Measurements from ENCODE around the gene UBE2J1.

UBE2J1 gene

DNA sequence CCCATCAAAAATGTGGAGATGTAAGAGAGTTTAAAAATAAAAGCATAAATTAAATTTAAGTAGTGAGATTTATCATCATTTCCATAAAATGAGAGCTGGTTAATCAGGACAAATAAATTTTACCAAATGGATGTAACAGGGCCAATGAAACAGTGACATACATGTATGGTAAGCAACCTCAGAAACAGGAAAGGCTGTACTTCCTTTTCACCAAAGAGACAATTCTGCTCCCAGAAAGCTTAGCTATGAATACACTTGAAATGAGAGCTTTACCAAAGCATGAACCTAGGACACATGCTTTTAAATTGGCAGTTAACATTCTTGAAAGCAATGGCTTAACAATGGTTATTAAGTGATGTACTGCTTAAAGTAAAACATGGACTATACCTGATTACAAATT is 12.1 kb upstream of the UBE2J1 start:
- DNase-seq (ENCODE audit: low read depth), result no peak

DNA sequence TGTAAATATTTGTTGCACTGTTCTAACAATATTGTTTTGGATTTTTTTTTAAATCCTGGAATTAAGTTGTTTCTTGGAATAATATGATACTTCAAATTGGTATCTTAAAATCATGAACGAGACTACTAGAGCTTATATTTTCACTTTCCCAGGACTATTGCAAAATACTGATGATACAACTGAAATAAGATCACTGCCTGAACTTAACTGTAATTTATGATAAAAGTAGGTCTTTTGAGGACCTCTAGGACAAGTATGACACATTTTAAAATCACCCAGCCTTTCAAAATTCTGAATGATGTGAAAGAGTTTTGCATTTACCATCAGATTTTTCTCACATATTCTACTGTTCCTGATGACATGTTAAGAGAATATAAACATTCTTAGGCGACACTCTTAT is 8.6 kb upstream of the UBE2J1 start:
- DNase-seq (ENCODE audit: low read depth), result no peak

DNA sequence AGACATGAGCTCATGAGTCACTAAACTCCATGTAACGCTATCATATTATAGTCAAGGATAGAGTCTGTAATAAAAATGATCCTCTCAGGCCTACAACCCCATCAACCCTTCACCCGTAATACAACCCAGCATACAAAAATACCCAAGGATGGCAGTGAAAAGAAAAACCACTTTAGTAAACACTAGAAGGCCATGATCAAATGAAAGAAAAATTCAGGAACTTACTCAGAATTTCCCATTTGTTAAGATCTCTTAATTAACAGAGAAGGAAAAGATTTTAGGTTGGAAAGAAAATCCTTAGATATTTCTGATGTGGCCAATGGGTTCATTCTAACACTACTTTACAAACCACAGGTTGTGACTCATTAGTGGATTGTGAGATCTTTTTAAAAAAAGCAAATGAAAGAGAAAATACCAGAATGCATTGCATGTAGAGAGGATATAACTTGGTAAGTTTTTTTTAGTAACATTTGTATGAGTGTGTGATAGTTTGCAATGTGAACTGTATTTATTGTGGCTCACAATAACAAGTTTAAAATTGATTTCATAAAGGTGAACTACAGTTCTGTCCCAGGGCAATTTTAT is 8.0 kb upstream of the UBE2J1 start:
- no peak for DNase-seq (ENCODE audit: low read depth)

DNA sequence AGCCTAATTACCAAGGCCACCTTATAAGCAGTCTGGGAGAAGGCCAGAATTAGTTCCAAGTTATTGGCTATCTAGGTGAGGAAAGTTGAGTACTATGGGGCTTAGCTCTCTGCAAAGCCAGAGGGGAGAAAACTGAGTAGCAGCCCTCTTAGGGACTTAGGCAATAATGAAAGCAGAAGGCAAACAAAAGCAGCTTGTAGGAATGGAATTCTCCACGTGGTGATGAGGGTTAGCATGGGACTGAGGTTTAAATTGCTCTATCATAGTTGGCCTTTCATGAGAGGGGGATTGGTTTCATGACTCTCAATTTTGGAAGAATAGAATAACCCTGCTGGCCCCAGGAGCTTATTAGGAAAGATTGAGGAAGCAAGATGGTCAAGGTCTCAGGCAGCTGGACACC is 7.0 kb upstream of the UBE2J1 start:
- no peak for DNase-seq (ENCODE audit: low read depth)

DNA sequence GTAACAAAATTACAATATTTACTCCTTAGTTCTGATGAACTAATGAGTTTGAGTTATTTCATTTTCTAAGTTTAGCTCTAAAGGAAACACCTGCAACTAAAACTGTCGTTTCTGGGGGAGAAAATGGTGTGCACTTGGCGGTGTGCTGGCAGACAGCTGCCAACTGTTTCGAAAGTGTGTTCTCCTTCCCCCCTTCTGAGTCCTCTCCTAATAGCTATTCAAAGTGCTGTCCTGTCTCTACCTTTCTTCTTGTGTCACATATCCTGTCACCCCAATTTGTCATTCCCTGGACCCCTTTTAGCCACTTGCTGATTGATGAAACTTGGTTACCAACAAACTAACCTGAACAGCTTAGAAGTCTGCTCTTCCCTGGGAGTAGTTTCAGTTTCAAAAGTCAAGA is 4.9 kb upstream of the UBE2J1 start:
- DNase-seq (ENCODE audit: low read depth), result no peak

DNA sequence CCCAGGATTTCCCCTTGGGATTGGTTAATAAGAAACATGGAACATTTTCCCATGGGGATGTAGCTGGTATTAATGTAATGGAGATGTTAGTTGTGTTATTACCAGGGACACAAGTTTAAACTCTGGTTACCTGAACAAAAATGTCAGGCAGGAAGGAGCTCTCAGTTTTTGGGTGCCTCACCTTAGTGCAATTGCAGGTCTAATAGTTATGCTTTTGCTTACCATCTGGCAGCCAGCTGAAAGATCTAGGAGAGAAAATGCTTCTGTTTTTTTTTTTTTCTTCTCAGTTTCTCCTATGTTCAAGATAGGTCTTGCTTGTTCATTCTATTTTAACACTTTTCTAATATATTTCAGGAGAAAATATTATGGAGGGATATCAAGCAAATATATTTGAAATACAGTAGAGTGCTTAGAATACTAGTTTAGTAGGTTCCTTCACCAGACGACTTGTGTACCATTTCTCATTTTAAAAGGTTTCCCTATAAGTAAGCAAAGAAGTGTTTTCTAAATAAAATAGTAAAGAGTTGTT is 4.2 kb upstream of the UBE2J1 start:
- DNase-seq (ENCODE audit: low read depth), result no peak

DNA sequence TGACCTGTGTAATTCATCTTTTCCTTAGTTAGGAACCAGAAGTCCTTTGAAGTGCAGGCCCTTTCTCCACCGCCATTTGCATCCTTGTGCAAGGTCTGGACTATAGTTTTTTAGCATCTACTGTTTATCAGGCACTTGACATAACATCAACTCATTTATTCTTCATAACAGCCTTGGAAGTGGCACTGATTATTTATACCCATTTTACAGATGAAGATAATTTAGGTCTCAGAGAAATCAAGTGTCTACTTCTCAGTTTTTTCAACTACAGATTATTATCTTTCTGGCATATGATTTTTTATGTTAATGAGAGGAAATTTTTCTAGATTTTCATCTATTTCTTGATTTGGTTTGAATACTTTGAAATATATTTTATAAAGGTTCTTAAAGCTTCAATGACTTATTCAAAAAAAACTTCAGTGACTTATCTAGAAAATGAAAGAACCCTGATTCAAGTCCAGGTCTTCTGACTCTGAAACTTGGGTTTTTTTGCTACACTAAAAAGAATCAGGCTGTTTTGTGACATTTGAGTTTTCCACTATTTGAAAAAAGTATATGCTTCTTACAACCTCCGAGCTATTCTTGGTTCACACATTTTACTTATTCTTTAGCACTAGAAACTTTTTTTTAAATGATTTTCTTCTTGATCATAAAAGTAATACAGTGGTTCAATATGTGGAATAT is 3.1 kb upstream of the UBE2J1 start:
- no peak for DNase-seq (ENCODE audit: low read depth)

DNA sequence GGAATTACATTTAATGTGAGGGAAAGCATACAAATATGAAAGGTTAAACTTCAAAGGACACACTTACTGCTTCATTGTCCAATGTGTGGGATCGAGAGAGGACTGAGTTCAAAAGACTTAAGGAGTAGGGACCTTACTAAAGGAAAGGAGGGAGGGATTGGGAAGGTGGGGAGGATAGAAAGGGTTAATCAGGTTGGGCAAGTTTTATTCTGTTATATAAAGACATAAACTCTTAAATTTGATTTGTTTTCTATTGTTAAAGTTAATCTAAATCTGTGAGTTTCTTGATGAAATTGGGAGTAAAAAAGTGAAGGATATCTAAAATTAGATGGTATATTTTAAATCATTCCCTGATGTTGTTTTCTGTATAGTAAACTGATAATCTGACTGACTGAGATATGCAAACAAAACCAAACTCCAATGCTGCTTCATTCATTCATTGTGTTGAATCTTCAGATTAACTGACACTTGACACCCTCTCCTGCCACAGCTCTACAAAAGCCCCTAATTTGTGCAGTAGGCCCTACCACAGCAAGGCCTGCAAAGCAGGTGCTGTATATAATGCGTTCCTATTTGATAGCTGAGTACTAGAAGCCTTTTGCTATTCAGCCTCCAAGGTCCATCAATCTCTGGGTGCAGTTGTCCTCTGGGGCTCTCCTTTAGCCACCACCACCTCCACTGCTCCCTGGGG is 1.3 kb upstream of the UBE2J1 start:
- no peak for DNase-seq (ENCODE audit: low read depth)

DNA sequence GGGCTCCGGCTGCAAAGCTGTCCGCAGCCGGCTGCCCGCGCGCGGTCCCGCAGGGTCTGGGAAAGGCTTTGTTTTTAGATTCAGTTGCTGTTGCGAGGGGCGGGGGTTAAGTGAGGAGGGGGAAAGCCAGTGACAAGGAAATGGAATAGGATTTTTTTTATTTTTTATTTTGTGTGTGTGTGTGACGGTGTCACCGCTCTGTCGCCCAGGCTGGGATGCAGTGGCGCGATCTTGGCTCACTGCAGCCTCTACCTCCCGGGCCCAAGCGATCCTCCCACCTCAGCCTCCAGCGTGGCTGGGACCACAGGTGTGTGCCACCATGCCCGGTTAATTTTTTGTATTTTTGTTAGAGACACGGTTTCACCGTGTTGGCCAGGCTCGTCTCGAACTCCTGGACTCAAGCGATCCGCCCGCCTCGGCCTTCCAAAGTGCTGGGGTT is 615 bp upstream of the UBE2J1 start:
- DNase-seq (ENCODE audit: low read depth), result no peak

DNA sequence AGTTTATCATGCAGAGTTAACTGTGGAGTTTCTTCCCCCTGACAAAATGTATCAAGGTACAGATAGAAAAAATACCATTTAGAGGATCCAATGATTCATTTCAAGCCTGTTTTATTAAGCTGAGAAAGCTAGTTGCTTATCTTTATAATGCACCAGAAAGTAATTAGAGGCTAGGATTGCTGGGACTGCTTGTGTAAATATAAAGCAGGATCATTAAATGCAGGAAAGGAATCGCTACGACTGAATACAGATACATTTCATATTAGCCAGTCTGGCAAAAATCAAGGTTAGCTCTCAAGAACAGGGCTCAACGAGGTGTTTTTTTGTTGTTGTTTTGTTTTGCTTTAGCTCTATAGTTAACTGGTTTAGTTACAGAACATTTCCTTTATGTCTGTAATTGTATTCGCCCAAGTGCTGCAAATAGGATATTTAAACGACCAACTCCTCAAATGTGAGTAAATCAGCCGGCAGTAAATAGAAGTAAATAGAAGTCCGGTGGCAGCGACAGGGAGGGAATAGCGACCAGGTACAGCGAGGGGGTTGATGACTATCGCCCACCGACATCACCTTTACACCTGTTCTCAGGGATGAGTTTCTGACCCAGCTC is 748 bp downstream of the UBE2J1 start:
- no peak for DNase-seq (ENCODE audit: low read depth)

DNA sequence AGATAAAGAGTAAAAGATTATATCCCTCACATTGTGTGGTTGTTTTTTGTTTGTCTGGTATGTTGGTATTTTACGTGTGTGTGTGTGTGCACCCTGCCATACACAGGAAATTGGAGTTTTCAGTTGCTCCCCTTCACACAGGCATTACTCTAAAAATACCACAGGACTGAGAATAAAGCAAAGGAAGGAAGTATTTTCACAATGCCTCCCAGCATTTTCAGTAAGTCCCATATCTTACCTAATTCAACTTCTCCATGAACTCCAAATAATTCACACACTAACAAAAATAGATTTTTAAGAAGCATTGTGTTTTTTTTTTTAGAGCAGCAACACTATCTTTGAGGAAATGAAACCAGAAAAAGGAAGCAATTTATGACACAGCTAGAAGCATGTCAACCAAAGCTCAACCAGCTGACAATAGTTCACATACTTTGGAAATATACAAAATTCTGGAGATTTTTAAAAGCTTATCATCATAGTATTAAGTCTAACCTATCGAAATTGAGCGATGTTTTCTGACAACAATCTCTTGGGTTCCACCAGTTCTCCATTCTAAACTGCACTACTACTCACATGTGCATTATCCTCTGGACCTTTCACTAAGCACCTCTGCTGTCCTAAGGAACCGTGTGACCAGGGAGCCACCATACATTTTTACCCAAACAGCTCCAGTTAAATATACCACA is 2.1 kb downstream of the UBE2J1 start:
- DNase-seq (ENCODE audit: low read depth), result no peak

DNA sequence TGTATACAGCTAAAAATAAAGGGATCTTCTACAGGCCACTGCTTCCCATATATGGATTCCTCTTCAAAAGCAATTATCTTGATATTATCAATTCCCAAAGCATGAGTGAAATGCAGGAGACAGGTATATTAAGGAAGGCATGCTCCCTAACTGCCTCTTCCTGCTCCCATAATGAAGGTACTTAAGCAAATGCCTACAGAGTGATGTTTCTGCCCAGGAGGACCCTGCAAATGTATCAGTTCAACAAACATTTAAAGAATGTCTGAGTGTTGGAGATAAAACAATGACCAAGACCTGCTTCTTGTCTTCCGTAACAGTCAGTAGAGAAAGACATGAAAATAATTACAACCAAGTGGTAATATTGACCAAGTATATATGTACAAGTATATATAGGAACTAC is 4.2 kb downstream of the UBE2J1 start:
- DNase-seq (ENCODE audit: low read depth), result no peak

DNA sequence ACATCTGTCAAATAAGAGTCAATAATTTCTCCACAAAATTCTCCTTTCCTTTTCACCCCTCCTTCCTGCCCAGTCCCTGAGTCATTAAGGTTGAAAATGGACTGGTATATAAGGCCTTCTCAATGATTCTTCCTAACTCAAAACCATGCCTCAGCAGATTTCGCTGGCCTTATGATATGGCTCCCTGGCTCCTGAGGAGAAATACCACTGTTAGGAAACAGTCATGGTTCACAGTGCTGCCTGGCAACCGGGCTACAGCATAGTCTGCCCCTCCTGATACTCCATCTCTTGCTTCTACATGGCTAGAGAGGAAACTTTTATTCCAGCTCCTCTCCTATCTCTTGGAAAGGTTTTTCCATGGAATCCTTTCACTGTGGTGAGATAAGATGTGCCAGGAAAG is 4.7 kb downstream of the UBE2J1 start:
- DNase-seq (ENCODE audit: low read depth), result no peak

DNA sequence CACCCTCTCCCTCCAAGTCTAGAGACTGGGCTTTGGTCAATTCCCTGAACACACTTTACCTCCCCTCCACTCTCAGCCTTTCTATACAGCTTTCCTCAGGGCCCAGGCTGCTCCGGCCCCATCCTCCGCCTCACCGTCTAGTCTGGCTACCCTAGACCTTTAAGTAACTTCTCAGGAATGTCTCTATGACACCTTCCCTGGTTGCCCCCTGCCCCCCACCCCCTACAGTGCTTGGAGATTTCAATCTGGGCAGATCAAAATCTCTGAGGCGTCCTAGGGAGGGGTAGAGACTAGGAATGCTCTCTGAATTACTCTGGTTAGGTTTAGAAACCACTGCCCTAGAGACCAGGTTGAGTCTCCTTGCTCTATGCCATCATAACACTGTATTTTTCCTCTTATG is 6.1 kb downstream of the UBE2J1 start:
- DNase-seq (ENCODE audit: low read depth), result no peak

DNA sequence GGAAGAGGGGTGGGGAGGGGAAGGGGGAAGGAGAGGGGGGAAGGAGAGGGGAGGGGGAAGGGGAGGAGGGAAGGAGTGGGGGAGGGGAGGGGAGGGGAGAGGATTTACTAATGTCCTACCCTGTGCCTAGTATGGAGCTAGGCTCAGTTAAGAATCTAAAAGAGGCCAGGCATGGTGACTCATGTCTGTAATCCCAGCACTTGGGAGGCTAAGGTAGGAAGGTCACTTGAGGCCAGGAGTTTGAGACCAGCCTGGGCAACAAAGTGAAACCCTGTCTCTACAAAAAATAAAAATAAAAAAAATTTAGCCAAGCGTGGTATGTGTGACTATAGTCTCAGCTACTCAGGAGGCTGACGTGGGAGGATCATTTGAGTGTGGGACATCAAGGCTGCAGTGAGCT is 13.0 kb downstream of the UBE2J1 start:
- DNase-seq (ENCODE audit: low read depth), result no peak

DNA sequence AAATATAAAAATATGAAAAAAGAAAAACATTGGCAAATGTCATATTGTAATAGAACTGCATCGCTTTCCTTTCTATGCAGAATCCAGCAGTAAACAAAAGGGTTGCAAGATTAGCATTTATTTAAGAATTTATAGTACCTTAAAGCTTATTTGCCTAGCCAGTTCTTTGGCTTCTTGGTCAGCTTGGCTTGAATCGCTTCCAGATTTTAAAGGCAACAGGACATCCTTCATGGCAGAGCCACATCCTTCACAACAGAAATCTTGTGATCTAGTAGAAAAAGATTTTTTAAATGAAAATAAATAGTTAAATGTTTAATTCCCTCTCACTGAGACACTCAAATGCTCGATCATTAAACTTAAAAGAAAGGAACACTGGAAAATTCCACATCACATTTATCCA is 17.4 kb downstream of the UBE2J1 start:
- DNase-seq (ENCODE audit: low read depth), result no peak

DNA sequence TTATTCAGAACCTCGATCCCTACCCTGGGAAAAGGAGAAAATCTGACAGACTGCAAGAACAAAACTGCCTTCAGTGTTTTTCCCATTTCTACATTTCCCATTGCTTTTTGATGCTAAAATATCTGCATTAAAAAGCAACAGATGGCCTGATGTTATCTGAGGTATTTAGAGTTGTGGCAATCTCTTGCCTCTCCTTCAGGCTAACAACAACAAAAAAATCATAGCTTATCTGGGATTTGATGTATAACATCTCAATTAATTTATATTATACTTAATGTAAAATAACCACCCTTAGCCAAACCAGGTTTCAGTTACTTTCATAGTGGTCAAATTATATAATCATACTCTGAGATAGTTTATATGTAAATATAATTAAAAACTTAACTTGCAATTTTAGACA is 21.6 kb downstream of the UBE2J1 start:
- no peak for DNase-seq (ENCODE audit: low read depth)

DNA sequence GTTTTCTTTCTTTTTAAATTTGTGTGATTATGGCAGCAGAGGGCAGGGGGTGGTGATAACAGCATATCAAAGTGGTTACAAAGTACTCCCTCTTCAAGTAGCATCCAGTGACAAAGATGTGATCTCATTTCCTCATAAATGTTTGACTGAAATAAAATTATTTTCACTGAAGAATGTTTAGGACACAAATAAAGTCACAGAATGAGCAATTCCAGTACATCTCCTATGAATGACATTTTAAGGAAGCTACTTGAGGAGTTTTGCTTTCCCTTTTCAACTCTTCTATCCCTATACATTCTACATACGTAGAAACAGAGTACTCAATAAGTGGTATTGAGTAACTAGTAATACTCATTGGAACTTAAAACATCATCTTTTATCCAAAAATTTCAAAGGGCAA is 23.5 kb downstream of the UBE2J1 start:
- no peak for DNase-seq (ENCODE audit: low read depth)

DNA sequence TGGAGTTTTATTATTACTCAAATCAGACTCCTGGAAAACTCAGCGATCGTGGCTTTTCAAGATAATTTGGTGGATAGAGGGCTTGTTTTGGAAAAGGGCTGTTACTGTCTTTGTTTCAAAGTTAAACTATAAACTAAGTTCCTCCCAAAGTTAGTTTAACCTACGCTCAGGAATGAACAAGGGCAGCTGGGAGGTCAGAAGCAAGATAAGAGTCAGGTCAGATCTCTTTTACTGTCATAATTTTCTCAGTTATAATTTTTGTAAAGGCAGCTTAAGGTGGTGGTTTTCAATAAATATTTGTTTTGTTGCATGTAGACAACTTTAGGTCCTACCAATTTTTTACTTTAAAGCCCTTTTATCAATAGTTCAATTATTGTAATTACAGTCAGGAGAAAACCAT is 28.2 kb downstream of the UBE2J1 start:
- DNase-seq (ENCODE audit: low read depth), result no peak

DNA sequence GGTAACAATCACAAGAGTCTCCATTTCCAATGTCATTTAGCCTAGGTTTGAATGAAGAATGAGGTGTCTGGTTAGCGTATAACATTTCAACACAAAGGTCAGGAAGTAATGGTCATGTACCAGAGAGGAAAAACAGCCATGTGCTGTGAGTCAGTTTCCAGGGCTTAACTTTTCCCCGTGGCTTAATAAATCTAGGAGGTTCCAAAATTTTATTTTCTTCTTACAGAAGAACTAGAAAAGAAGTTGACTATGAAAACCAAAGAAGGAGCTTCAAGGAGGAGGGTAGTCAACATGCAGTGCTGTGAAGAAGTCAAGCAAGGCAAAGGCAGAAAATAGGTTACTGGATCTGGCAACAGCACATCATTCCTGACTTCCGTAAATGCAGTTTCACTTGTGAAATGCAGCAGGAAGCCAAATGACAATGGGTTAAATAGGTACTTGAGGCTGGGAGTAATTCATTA is 29.0 kb downstream of the UBE2J1 start:
- no peak for DNase-seq (ENCODE audit: low read depth)

DNA sequence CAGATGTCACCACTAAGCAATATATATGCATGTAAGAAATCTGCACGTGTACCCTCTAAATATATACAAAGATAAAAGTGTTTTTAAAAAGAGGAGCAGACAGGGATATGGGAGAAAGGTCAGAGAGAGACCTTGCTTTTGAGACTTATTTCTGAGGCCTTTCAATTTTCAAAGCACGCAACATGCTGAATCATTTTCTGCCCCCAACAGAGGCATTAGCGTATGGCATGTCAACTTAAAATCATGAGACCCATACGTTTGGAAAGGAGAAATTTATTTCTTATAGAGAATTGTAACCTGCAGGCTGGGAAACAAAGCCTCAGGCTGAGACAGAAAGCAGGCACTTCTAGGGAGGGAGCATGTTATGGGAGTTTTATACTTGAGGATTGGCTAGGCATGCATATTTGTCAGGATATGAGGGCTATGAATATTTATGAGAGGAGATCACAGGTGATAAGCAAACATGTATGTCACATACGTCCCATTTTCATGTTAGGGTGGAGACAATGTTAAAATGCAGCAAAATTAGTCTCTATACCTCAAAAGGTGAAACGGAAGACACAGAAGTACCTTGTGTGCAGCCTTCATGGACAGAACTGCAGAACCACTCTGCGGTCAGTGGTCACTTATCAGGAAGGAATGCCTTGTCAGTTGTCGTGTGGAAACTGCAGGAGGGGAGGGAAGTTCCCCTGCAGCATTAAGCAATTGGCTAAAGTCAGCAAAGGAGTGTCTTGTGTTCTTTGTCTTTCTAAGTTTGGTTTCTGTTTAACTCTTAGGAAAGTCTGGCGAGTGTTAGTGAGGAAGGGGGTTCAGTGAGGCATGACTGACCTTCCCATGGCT is 31.2 kb downstream of the UBE2J1 start:
- no peak for DNase-seq (ENCODE audit: low read depth)
